Neural progenitor cell (in vitro differentiated cells): ENCODE data around the gene KCNS1.

Experiments used
- EZH2 ChIP-seq: fragments of 200-600 bp; sonication (generic); IDR thresholded peaks from 2 replicates; pipeline ENCODE4 v1.6.1; 2017; ENCODE audit warnings: antibody characterized with exemption, mild to moderate bottlenecking, moderate library complexity
- TF ChIP-seq, protein P1 (sequence below): fragments of 200-600 bp; sonication (generic); IDR thresholded peaks from 2 replicates; pipeline ENCODE4 v1.5.1; 2017; ENCODE audit warnings: antibody characterized with exemption, mild to moderate bottlenecking

DNA sequence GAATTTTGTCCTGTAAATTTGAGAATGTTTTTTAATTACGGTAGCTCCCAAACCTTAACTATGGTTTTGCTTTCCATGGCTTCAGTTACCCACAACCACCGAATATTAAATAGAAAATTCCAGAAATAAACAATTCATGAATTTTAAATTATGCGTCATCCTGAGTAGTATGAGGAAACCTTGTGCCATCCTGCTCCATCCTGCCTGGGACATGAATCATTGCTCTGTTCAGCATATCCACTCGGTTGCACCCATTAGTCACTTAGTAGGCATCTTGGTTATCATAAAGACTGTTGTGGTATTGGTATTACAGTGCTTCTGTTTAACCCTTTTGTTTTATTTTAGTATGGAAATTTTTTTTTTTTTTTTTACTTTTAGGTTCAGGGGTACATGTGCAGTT lies 39.7 kb downstream of the KCNS1 start:
- TF ChIP-seq, protein P1, sequence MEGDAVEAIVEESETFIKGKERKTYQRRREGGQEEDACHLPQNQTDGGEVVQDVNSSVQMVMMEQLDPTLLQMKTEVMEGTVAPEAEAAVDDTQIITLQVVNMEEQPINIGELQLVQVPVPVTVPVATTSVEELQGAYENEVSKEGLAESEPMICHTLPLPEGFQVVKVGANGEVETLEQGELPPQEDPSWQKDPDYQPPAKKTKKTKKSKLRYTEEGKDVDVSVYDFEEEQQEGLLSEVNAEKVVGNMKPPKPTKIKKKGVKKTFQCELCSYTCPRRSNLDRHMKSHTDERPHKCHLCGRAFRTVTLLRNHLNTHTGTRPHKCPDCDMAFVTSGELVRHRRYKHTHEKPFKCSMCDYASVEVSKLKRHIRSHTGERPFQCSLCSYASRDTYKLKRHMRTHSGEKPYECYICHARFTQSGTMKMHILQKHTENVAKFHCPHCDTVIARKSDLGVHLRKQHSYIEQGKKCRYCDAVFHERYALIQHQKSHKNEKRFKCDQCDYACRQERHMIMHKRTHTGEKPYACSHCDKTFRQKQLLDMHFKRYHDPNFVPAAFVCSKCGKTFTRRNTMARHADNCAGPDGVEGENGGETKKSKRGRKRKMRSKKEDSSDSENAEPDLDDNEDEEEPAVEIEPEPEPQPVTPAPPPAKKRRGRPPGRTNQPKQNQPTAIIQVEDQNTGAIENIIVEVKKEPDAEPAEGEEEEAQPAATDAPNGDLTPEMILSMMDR, result no peak
- no peak for TF ChIP-seq EZH2
